GM12892 (cell line): Measurements from ENCODE around the gene OR52B6.
"Not testable (repeated sequence)": the region's sequence is repeated elsewhere in the genome, so short reads cannot be mapped to it uniquely, and the experiment has no call there.

Source experiments
- POLR2A ChIP-seq: IDR thresholded peaks from 2 replicates; pipeline ENCODE4 v1.6.1; 2011; ENCODE audit warnings: low read depth, low read length, control low read depth
- POLR2AphosphoS5 ChIP-seq: IDR thresholded peaks from 2 replicates; pipeline ENCODE4 v1.6.1; 2011; ENCODE audit warnings: low read depth, low read length, control low read depth
- TAF1 ChIP-seq: IDR thresholded peaks from 2 replicates; pipeline ENCODE4 v1.6.1; 2011; ENCODE audit warnings: low read depth, mild to moderate bottlenecking, control low read depth, low read length, borderline replicate concordance

DNA sequence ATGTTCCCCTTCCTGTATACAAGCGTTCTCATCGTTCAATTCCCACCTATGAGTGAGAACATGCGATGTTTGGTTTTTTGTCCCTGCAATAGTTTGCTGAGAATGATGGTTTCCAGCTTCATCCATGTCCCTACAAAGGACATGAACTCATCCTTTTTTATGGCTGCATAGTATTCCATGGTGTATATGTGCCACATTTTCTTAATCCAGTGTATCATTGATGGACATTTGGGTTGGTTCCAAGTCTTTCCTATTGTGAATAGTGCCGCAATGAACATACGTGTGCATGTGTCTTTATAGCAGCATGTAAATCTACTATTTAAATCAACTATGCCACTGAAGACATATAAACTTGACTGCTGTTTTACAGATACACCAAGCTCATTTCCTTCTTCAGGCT, 3.8 kb downstream of the OR52B6 start:
- TF ChIP-seq POLR2A, POLR2AphosphoS5, TAF1: not testable (repeated sequence)
